WTC11 (cell line): ENCODE results near the gene ST3GAL6. TPM values are rescaled to one million over a fixed set of nuclear protein-coding genes. Genes with fewer than 3 reads are reported as not detected.

Experiments
- ATAC-seq: fragments of 200-7000 bp; cut with Tn5 transposase; 2 replicates; pipeline ENCODE4 v1.10.0; 2021; ENCODE audit warnings: mild to moderate bottlenecking, moderate library complexity
- CTCF ChIA-PET: fragments of 300-600 bp; sonication (Branson Sonifier 250); formaldehyde crosslinking; loops from one replicate; lab custom pipeline; 2021; ENCODE audit warnings: antibody characterized with exemption; lab: Charles Lee
- POLR2A ChIA-PET: fragments of 350-600 bp; sonication (Branson Sonifier 250); formaldehyde crosslinking; loops from one replicate; lab custom pipeline; 2021; ENCODE audit warnings: antibody characterized with exemption; lab: Charles Lee
- DNase-seq: peaks from one replicate; pipeline ENCODE4 v3.0.0; 2021; ENCODE audit warnings: low spot score
- H3K27ac Mint-ChIP-seq: 2 replicates; pipeline ENCODE4 v1.8.0; 2021; ENCODE audit warnings: mixed read lengths
- H3K27me3 Mint-ChIP-seq: 2 replicates; pipeline ENCODE4 v1.8.0; 2021; ENCODE audit warnings: low read depth, mild to moderate bottlenecking, moderate library complexity, mixed read lengths
- H3K36me3 Mint-ChIP-seq: 2 replicates; pipeline ENCODE4 v1.8.0; 2021; ENCODE audit warnings: mixed read lengths
- H3K4me1 Mint-ChIP-seq: 2 replicates; pipeline ENCODE4 v1.8.0; 2022; ENCODE audit warnings: mixed read lengths
- H3K4me3 Mint-ChIP-seq: 2 replicates; pipeline ENCODE4 v1.8.0; 2021; ENCODE audit warnings: mild to moderate bottlenecking, moderate library complexity, mixed read lengths
- H3K9me3 Mint-ChIP-seq: 2 replicates; pipeline ENCODE4 v1.8.0; 2021; ENCODE audit warnings: mixed read lengths
- ELF4 ChIP-seq: sonication (generic); formaldehyde crosslinking; IDR thresholded peaks from 2 replicates; pipeline ENCODE4 v1.8.1; 2022; ENCODE audit warnings: low read depth, mild to moderate bottlenecking, moderate library complexity, missing genetic modification reagents
- JUN ChIP-seq: sonication (generic); formaldehyde crosslinking; IDR thresholded peaks from 2 replicates; pipeline ENCODE4 v1.8.0; 2023; ENCODE audit warnings: mild to moderate bottlenecking, missing genetic modification reagents
- KAT7 ChIP-seq: sonication (generic); formaldehyde crosslinking; IDR thresholded peaks from 2 replicates; pipeline ENCODE4 v1.8.1; 2023; ENCODE audit warnings: missing genetic modification reagents, mild to moderate bottlenecking, borderline replicate concordance
- MLX ChIP-seq: sonication (generic); formaldehyde crosslinking; IDR thresholded peaks from 2 replicates; pipeline ENCODE4 v1.8.1; 2023; ENCODE audit warnings: mild to moderate bottlenecking, missing genetic modification reagents, moderate library complexity
- NFATC4 ChIP-seq: fragments of 250-450 bp; sonication (Bioruptor Pico); IDR thresholded peaks from 2 replicates; pipeline ENCODE4 v1.9.0; 2021; ENCODE audit warnings: mild to moderate bottlenecking
- NFE2L1 ChIP-seq: sonication (generic); formaldehyde crosslinking; IDR thresholded peaks from 2 replicates; pipeline ENCODE4 v1.8.1; 2023; ENCODE audit warnings: missing genetic modification reagents
- OVOL2 ChIP-seq: fragments of 250-450 bp; sonication (Bioruptor Pico); IDR thresholded peaks from 2 replicates; pipeline ENCODE4 v1.9.0; 2021; ENCODE audit warnings: mild to moderate bottlenecking, borderline replicate concordance
- PRRX2 ChIP-seq: fragments of 250-450 bp; sonication (Bioruptor Pico); IDR thresholded peaks from 2 replicates; pipeline ENCODE4 v1.8.0; 2021; ENCODE audit warnings: mild to moderate bottlenecking
- TEAD4 ChIP-seq: sonication (generic); formaldehyde crosslinking; IDR thresholded peaks from 2 replicates; pipeline ENCODE4 v1.8.0; 2022; ENCODE audit warnings: mild to moderate bottlenecking, missing genetic modification reagents
- TP53 ChIP-seq: sonication (generic); formaldehyde crosslinking; IDR thresholded peaks from 2 replicates; pipeline ENCODE4 v1.8.1; 2023; ENCODE audit warnings: mild to moderate bottlenecking, missing genetic modification reagents
- ZBTB21 ChIP-seq: sonication (generic); formaldehyde crosslinking; IDR thresholded peaks from 2 replicates; pipeline ENCODE4 v1.8.1; 2023; ENCODE audit warnings: mild to moderate bottlenecking, missing genetic modification reagents, borderline replicate concordance
- ZNF138 ChIP-seq: sonication (generic); formaldehyde crosslinking; conservative IDR thresholded peaks from 2 replicates; pipeline ENCODE4 v1.8.1; 2022; ENCODE audit warnings: mild to moderate bottlenecking, moderate library complexity, missing genetic modification reagents
- ZNF263 ChIP-seq: sonication (generic); formaldehyde crosslinking; IDR thresholded peaks from 2 replicates; pipeline ENCODE4 v1.8.1; 2022; ENCODE audit warnings: low read depth, mild to moderate bottlenecking, moderate library complexity, missing genetic modification reagents
- ZNF317 ChIP-seq: sonication (generic); formaldehyde crosslinking; IDR thresholded peaks from 2 replicates; pipeline ENCODE4 v1.8.1; 2023; ENCODE audit warnings: low read depth, mild to moderate bottlenecking, moderate library complexity, missing genetic modification reagents, borderline replicate concordance
- ZNF425 ChIP-seq: fragments of 250-450 bp; sonication (Bioruptor Pico); conservative IDR thresholded peaks from 2 replicates; pipeline ENCODE4 v1.9.0; 2021; ENCODE audit warnings: mild to moderate bottlenecking
- ZNF512 ChIP-seq: sonication (generic); formaldehyde crosslinking; IDR thresholded peaks from 2 replicates; pipeline ENCODE4 v1.8.1; 2022; ENCODE audit warnings: missing genetic modification reagents, borderline replicate concordance
- total RNA-seq: library from RNA; stranded (reverse); gene quantifications from 3 replicates; pipeline ENCODE4 v1.2.3, GENCODE V29; 2021
- TF ChIP-seq, protein P1 (sequence below): sonication (generic); formaldehyde crosslinking; IDR thresholded peaks from 2 replicates; pipeline ENCODE4 v1.8.1; 2023; ENCODE audit warnings: mild to moderate bottlenecking, missing genetic modification reagents, moderate library complexity
- TF ChIP-seq, protein P2 (sequence below): fragments of 250-450 bp; sonication (Bioruptor Pico); IDR thresholded peaks from 2 replicates; pipeline ENCODE4 v2.1.2; 2022; ENCODE audit warnings: mild to moderate bottlenecking, moderate library complexity
- TF ChIP-seq, protein P3 (sequence below): fragments of 200-600 bp; IDR thresholded peaks from 2 replicates; pipeline ENCODE4 v1.8.0; 2022; ENCODE audit warnings: antibody characterized with exemption

Gene ST3GAL6
- total RNA-seq, 1 experiment from 2014 or later, result 8.1 TPM

- CTCF ChIA-PET, result no interaction called here
- Mint-ChIP-seq H3K4me1 (no peaks in the 10 kb centered on the region), H3K9me3 (0 out of 2 replicates have a peak, but pooled peaks cover under 1% of the 10 kb centered on the region), H3K27me3 (no peaks in the 10 kb centered on the region), H3K4me3 (no peak overlapping the region), H3K27ac (no peak overlapping the region; the same call in 1 of the 2 replicates), H3K36me3 (peaks cover 48% of the 10 kb centered on the region)
- TF ChIP-seq TEAD4 (CRISPR knock-in tag) (no peak), ZNF425 (CRISPR knock-in tag) (no peak), TP53 (CRISPR knock-in tag) (no peak), ZNF512 (CRISPR knock-in tag) (no peak)
- TF ChIP-seq, protein P1, sequence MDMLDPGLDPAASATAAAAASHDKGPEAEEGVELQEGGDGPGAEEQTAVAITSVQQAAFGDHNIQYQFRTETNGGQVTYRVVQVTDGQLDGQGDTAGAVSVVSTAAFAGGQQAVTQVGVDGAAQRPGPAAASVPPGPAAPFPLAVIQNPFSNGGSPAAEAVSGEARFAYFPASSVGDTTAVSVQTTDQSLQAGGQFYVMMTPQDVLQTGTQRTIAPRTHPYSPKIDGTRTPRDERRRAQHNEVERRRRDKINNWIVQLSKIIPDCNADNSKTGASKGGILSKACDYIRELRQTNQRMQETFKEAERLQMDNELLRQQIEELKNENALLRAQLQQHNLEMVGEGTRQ, result no peak
- ATAC-seq, result no peak
- POLR2A ChIA-PET, result no interaction called here
- DNase-seq, result no peak
These were observed 46.4 kb downstream of the ST3GAL6 start for GRCh38 chr3:98809557-98809956.

DNA sequence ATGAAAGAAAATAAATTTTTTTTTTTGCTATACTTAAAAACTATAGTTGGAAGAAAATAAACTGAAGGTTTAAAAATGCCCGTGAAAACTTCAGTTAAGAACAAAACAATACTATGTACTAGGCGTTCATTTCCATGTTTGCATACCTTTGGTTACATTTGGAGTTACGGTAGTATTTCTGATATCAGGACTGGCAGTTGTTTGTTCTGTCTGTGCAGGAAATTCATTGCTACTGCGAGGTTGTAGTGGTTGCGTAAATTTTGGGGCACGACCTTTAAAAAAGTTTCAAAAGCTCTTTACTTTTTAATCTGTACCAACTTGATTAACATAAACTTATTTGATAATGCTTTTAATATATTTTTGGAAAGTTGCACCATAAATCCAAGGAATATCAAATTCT is 47.9 kb downstream of the ST3GAL6 start:
- H3K36me3 Mint-ChIP-seq, result peaks cover 38% of the 10 kb centered on the region
- POLR2A ChIA-PET, result no interaction called here
- CTCF ChIA-PET, result no interaction called here
- ATAC-seq, result no peak
- TF ChIP-seq MLX, result no peak
- TF ChIP-seq ZBTB21 (CRISPR knock-in tag), result no peak
- no peak for TF ChIP-seq ZNF263
- TF ChIP-seq NFE2L1, result no peak
- TF ChIP-seq OVOL2 (CRISPR knock-in tag), result no peak
- TF ChIP-seq JUN (CRISPR knock-in tag), result no peak
- TF ChIP-seq KAT7 (CRISPR knock-in tag), result no peak
- TF ChIP-seq ELF4 (CRISPR knock-in tag), result no peak
- TF ChIP-seq, protein P2, sequence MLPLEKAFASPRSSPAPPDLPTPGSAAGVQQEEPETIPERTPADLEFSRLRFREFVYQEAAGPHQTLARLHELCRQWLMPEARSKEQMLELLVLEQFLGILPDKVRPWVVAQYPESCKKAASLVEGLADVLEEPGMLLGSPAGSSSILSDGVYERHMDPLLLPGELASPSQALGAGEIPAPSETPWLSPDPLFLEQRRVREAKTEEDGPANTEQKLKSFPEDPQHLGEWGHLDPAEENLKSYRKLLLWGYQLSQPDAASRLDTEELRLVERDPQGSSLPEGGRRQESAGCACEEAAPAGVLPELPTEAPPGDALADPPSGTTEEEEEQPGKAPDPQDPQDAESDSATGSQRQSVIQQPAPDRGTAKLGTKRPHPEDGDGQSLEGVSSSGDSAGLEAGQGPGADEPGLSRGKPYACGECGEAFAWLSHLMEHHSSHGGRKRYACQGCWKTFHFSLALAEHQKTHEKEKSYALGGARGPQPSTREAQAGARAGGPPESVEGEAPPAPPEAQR (CRISPR knock-in tag), result no peak
- no peak for TF ChIP-seq PRRX2
- TF ChIP-seq ZNF317 (CRISPR knock-in tag), result no peak
- no peak for TF ChIP-seq NFATC4 (CRISPR knock-in tag)
- no peak for TF ChIP-seq ZNF138 (CRISPR knock-in tag)
- TF ChIP-seq, protein P3, sequence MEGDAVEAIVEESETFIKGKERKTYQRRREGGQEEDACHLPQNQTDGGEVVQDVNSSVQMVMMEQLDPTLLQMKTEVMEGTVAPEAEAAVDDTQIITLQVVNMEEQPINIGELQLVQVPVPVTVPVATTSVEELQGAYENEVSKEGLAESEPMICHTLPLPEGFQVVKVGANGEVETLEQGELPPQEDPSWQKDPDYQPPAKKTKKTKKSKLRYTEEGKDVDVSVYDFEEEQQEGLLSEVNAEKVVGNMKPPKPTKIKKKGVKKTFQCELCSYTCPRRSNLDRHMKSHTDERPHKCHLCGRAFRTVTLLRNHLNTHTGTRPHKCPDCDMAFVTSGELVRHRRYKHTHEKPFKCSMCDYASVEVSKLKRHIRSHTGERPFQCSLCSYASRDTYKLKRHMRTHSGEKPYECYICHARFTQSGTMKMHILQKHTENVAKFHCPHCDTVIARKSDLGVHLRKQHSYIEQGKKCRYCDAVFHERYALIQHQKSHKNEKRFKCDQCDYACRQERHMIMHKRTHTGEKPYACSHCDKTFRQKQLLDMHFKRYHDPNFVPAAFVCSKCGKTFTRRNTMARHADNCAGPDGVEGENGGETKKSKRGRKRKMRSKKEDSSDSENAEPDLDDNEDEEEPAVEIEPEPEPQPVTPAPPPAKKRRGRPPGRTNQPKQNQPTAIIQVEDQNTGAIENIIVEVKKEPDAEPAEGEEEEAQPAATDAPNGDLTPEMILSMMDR, result no peak
- H3K9me3 Mint-ChIP-seq, result no peaks in the 10 kb centered on the region
- no peak overlapping the region for H3K4me3 Mint-ChIP-seq
- no peaks in the 10 kb centered on the region for H3K27me3 Mint-ChIP-seq
- no peak overlapping the region for H3K27ac Mint-ChIP-seq
- peaks cover 4% of the 10 kb centered on the region; the same call in 1 of the 2 replicates for H3K4me1 Mint-ChIP-seq
- no peak for DNase-seq
